ENCODE measurements around the gene RASSF1. TPM values are rescaled to one million over a fixed set of nuclear protein-coding genes. Genes with fewer than 3 reads are reported as not detected.

Gene RASSF1
- total and polyA plus RNA-seq, 10 of the 15 experiments (the other 5 are each of a cell fraction or from before 2014, with no cell fraction given) = 4.4 to 59.6 (median 37.2) TPM

- no peak overlapping the region for H3K9ac ChIP-seq (ENCODE audit: control insufficient read depth, insufficient read depth, low read length)
- FAIRE-seq (no peak), ATAC-seq (no peak), DNase-seq (ENCODE audit: low read depth, low spot score) (no peak)
- H3K27me3 ChIP-seq (replicated peaks in 1 of 2; ENCODE audit: control insufficient read depth in 2 of 2, insufficient read depth in 2 of 2, low read length in 1 of 2) = no peaks in the 10 kb centered on the region
- ChIA-PET CTCF (interaction anchor here (0.7 to 3.5 kb wide), 2 partner anchors 18 to 24 kb away, joined by 3 to 13 read pairs; no protein-coding TSS in a partner anchor), SMC1A (ENCODE audit: uncharacterized antibody, unreplicated experiment) (no interaction called here), RAD21 (ENCODE audit: unreplicated experiment) (no interaction called here), POLR2A (no interaction called here)
- no peak overlapping the region for H2AFZ ChIP-seq (ENCODE audit: control insufficient read depth, low read depth, low read length)
- no peaks in the 10 kb centered on the region for H4K20me1 ChIP-seq (ENCODE audit: control insufficient read depth, insufficient read depth)
- 85% methylated on average over 6 of the region's 6 CpGs for WGBS (ENCODE audit: insufficient coverage, insufficient replicate concordance, low lambda C conversion rate, missing lambda C conversion rate)
- in situ Hi-C loops (cut with MboI) = no loop called here
- H3K36me3 ChIP-seq (ENCODE audit: control insufficient read depth in 2 of 2, insufficient read depth in 2 of 2, low read length in 1 of 2) = no peaks in the 10 kb centered on the region
- H3K4me3 ChIP-seq = peak overlapping the region; percentile 13; the same call in 1 of the 2 replicates
- H3K4me2 ChIP-seq (ENCODE audit: control insufficient read depth, insufficient read depth) = peak overlapping the region; percentile 90; the same call in 1 of the 2 replicates
- H3K27ac ChIP-seq (ENCODE audit: control insufficient read depth, insufficient read depth) = no peak overlapping the region
- intact Hi-C loops (cut with micrococcal nuclease; ENCODE audit: unreplicated experiment) = no loop called here
- peaks cover 2% of the 10 kb centered on the region; the same call in 1 of the 2 replicates for H3K79me2 ChIP-seq (ENCODE audit: control insufficient read depth, insufficient read depth, low read length)
- no peaks in the 10 kb centered on the region for H3K9me3 ChIP-seq (replicated peaks; ENCODE audit: control insufficient read depth, insufficient read depth, low read length)
- BruUV-seq (replicated peaks) = no TSS peak
- H3K4me1 ChIP-seq (ENCODE audit: control insufficient read depth, insufficient read depth, low read length) = peaks cover 4% of the 10 kb centered on the region
- TF ChIP-seq CBFB (IDR thresholded peaks at IDR 0.05; ENCODE audit: low read depth) (no peak), RB1 (IDR thresholded peaks at IDR 0.05; ENCODE audit: borderline replicate concordance) (no peak), NRF1 (conservative IDR thresholded peaks at IDR 0.05; ENCODE audit: low read depth, low read length) (no peak), RELA (IDR thresholded peaks at IDR 0.05; ENCODE audit: borderline replicate concordance, partially characterized antibody) (no peak), EED (IDR thresholded peaks at IDR 0.05; ENCODE audit: low read depth) (no peak), ASH2L (IDR thresholded peaks at IDR 0.05; ENCODE audit: borderline replicate concordance, low read depth) (no peak), CHD2 (IDR thresholded peaks at IDR 0.05; ENCODE audit: borderline replicate concordance, low read depth, low read length) (no peak), RAD51 (IDR thresholded peaks at IDR 0.05) (no peak), IRF5 (IDR thresholded peaks at IDR 0.05; ENCODE audit: borderline replicate concordance) (no peak), CHD1 (IDR thresholded peaks at IDR 0.05; ENCODE audit: low read depth, low read length) (no peak), ZBED1 (IDR thresholded peaks at IDR 0.05; ENCODE audit: borderline replicate concordance) (no peak), SIX5 (IDR thresholded peaks at IDR 0.05; ENCODE audit: low read depth, low read length, severe bottlenecking) (no peak), E2F8 (IDR thresholded peaks at IDR 0.05; ENCODE audit: low read depth, partially characterized antibody) (no peak), MEF2A (IDR thresholded peaks at IDR 0.05; ENCODE audit: insufficient read depth, low read depth, low read length) (no peak), USF1 (IDR thresholded peaks at IDR 0.05; ENCODE audit: borderline replicate concordance, extremely low read length, insufficient read depth, low read depth, low read length) (no peak), BMI1 (IDR thresholded peaks at IDR 0.05; ENCODE audit: borderline replicate concordance) (no peak), SP1 (IDR thresholded peaks at IDR 0.05; ENCODE audit: low read depth, low read length) (no peak), GABPA (IDR thresholded peaks at IDR 0.05; ENCODE audit: low read depth) (no peak), ZNF384 (IDR thresholded peaks at IDR 0.05; ENCODE audit: borderline replicate concordance, low read depth, low read length) (no peak)
These were observed 39.9 kb downstream of the RASSF1 start for GRCh38 chr3:50300681-50301254.

Measured in GM12878 (cell line).